Kidney (tissue), 14 donors: ENCODE data around the gene PPEF1. TPM values are rescaled to one million over a fixed set of nuclear protein-coding genes. Genes with fewer than 3 reads are reported as not detected.

Experiments used
- DNase-seq, 5 donors: peaks; one replicate each; pipeline ENCODE4 v3.0.0-alpha.2; 2013 to 2020
- FAIRE-seq: peaks from 2 replicates; lab custom pipeline; 2012; peaks lifted over from hg19 to GRCh38; lab: Jason Lieb, UNC
- H3K27ac ChIP-seq, 2 donors: one replicate each; pipeline ENCODE4 v1.7.0; 2013; ENCODE audit warnings: low read depth in 2 of 2, low read length in 2 of 2, inconsistent platforms in 1 of 2
- H3K27me3 ChIP-seq: one replicate; pipeline ENCODE4 v1.7.1; 2013; ENCODE audit warnings: low read length, inconsistent platforms; ENCODE audit not compliant: control insufficient read depth, insufficient read depth
- H3K36me3 ChIP-seq, 3 donors: one replicate each; pipeline versions ENCODE4 v1.7.0 to v1.7.1; 2013; ENCODE audit warnings: low read length in 3 of 3, control low read depth in 1 of 3, inconsistent platforms in 1 of 3; ENCODE audit not compliant: insufficient read depth in 3 of 3, control insufficient read depth in 2 of 3
- H3K4me1 ChIP-seq, 3 donors: one replicate each; pipeline versions ENCODE4 v1.7.0 to v1.7.1; 2013; ENCODE audit warnings: low read length in 3 of 3, inconsistent platforms in 1 of 3, low read depth in 1 of 3; ENCODE audit not compliant: control insufficient read depth in 2 of 3, insufficient read depth in 2 of 3
- H3K4me3 ChIP-seq, 3 donors: one replicate each; pipeline versions ENCODE4 v1.7.0 to v1.8.1; 2013; ENCODE audit warnings: low read length in 3 of 3, control low read depth in 1 of 3, inconsistent platforms in 1 of 3
- H3K9ac ChIP-seq, 3 donors: one replicate each; pipeline versions ENCODE4 v1.7.0 to v1.7.1; 2013; ENCODE audit warnings: low read length in 3 of 3, control low read depth in 1 of 3, inconsistent platforms in 1 of 3
- H3K9me3 ChIP-seq, 3 donors: one replicate each; pipeline versions ENCODE4 v1.7.0 to v1.7.1; 2013; ENCODE audit warnings: low read length in 3 of 3, control low read depth in 1 of 3, inconsistent platforms in 1 of 3; ENCODE audit not compliant: control insufficient read depth in 2 of 3, insufficient read depth in 1 of 3
- intact Hi-C: fragments of 100-400 bp; cut with DNase I; formaldehyde crosslinking; loops from one replicate; pipeline ENCODE4 v1.11.1; 2022
- polyA plus RNA-seq: library from polyadenylated mRNA; stranded (reverse); fragments of 350-450 nt; fragmentation: Illumina TruSeq; extraction: RNeasy Lipid Tissue Mini Kit (QIAGEN cat#74804); gene quantifications from one replicate; pipeline ENCODE4 v1.2.3, GENCODE V29; 2014; ENCODE audit warnings: low read depth, low replicate concordance; ENCODE audit not compliant: insufficient read depth
- total RNA-seq: library from RNA; stranded (reverse); fragmentation: NEBNext Ultra II Directional; extraction: Animal tissue kit (Norgen Biotek cat#: 25700); gene quantifications from one replicate; pipeline ENCODE4 v1.2.1, GENCODE V29; 2021
- TF ChIP-seq, protein P1 (sequence below): IDR thresholded peaks from 3 replicates; pipeline ENCODE4 v1.5.1; 2012; ENCODE audit warnings: mild to moderate bottlenecking, moderate library complexity, borderline replicate concordance; ENCODE audit not compliant: insufficient read depth; ENCODE audit errors: extremely low read depth
- donor health status: control.
- donor health status: control.
- donor health status: control.
- donor health status: control.
- donor health status: control.
- donor health status: DM: yes; HTN: yes; CAD: no.
- donor health status: Normal renal cell carcinoma (clear cell type).

Gene PPEF1
- total and polyA plus RNA-seq, 2 donors from 2014 or later = 0.63 to 0.92 TPM

DNA sequence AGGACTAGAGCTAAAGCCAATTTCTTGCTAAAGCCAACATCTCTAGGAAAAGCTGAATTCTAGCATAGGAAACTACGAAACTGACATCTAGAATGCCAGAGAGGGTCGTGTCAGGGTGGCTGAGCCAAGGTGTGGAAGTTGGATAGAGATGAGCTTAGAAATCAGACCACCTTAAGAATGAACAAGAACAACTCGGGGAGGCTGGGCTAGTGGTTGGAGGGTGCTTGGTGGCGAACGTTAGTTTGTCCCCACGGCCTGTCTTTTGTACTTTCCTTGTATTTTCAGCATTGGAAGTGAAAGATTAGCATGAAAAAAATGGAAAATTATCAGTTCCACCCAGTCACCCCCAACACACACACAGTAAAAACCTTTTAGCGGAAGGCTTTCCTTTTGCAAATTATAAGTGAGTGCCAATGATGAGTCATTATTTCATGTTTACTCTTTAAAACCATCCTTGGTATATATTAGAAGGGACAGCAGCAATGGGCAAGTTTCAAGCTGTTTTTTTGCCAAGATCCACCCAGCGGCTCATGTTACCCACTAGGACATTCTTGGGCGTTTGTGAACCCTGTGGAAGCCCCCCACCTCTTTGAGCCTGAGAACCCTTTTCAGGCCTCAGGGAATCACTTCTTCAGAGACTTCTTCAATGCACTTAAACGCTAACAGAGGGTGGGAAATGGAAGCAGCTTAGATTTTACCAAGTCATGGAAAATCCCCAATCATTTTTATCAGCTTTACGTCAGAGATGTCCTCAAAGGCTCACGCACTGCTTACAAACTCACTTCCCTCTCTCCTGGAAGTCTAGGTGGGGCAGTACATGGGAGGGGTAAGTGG lies 4.9 kb upstream of the PPEF1 start:
- no peaks in the 10 kb centered on the region for H3K9me3 ChIP-seq
- H3K4me3 ChIP-seq = no peak overlapping the region
- H3K4me1 ChIP-seq = no peaks in the 10 kb centered on the region
- H3K9ac ChIP-seq = no peak overlapping the region
- FAIRE-seq (no peak), DNase-seq (peak in 1 of 5 donors; percentile 2)
- intact Hi-C loops = no loop called here
- no peak overlapping the region for H3K27ac ChIP-seq
- H3K27me3 ChIP-seq = no peaks in the 10 kb centered on the region
- H3K36me3 ChIP-seq = no peaks in the 10 kb centered on the region
- TF ChIP-seq, protein P1, sequence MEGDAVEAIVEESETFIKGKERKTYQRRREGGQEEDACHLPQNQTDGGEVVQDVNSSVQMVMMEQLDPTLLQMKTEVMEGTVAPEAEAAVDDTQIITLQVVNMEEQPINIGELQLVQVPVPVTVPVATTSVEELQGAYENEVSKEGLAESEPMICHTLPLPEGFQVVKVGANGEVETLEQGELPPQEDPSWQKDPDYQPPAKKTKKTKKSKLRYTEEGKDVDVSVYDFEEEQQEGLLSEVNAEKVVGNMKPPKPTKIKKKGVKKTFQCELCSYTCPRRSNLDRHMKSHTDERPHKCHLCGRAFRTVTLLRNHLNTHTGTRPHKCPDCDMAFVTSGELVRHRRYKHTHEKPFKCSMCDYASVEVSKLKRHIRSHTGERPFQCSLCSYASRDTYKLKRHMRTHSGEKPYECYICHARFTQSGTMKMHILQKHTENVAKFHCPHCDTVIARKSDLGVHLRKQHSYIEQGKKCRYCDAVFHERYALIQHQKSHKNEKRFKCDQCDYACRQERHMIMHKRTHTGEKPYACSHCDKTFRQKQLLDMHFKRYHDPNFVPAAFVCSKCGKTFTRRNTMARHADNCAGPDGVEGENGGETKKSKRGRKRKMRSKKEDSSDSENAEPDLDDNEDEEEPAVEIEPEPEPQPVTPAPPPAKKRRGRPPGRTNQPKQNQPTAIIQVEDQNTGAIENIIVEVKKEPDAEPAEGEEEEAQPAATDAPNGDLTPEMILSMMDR = no peak

DNA sequence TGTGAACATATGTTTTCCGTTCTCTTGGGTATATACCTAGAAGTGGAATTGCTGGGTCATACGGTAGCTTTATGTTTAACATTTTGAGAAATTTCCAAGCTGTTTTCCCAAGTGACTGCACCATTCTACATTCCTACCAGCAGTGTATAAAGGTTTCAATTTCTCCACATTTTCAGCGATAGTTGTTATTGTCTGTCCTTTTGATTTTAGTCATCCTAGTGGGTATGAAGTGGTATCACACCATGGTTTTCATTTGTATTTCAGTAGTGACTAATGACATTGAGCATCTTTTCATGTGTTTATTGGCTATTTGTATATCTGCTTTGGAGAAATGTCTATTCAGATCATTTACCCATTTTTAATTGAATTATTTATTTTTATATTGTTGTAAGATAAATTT lies 2.4 kb downstream of the PPEF1 start:
- Histone ChIP-seq H3K27me3 (no peaks in the 10 kb centered on the region), H3K9ac (no peak overlapping the region), H3K4me3 (no peak overlapping the region), H3K27ac (no peak overlapping the region), H3K36me3 (no peaks in the 10 kb centered on the region), H3K4me1 (no peaks in the 10 kb centered on the region), H3K9me3 (no peaks in the 10 kb centered on the region)
- TF ChIP-seq, protein P1 = no peak
- intact Hi-C loops = no loop called here
- DNase-seq (no peak), FAIRE-seq (no peak)

DNA sequence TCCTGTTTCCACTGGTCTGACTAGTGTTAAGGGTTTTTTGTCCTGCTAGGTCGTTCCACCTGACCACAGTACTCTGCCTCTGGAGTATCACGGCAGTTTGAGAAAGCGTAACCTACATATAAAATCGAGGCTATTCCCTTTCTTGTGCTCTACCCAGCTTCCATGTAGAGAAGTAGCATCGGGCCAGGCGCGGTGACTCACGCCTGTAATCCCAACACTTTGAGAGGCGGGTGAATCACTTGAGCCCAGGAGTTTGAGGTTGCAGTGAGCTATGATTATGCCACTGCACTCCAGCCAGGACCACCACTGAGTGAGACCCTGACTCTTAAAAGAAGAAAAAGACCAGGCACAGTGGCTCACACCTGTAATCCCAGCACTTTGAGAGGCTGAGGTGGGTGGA lies 7.5 kb downstream of the PPEF1 start:
- Histone ChIP-seq H3K4me1 (no peaks in the 10 kb centered on the region), H3K27ac (no peak overlapping the region), H3K9ac (no peak overlapping the region), H3K4me3 (no peak overlapping the region), H3K36me3 (no peaks in the 10 kb centered on the region), H3K9me3 (no peaks in the 10 kb centered on the region), H3K27me3 (no peaks in the 10 kb centered on the region)
- intact Hi-C loops = no loop called here
- no peak for FAIRE-seq
- no peak for DNase-seq
- TF ChIP-seq, protein P1 = no peak
